Central memory CD4-positive, alpha-beta T cell (primary cell): Measurements from ENCODE around the gene HSPB7.
"Not testable (repeated sequence)": the region's sequence is repeated elsewhere in the genome, so short reads cannot be mapped to it uniquely, and the experiment has no call there.

Source experiments
- DNase-seq: peaks from one replicate; pipeline ENCODE4 v3.0.0; 2022

Gene HSPB7

GRCh38 chr1:16050328-16050727 lies 32.5 kb upstream of the HSPB7 start:
- DNase-seq = no peak

GRCh38 chr1:16048573-16049189 lies 30.8 kb upstream of the HSPB7 start:
- no peak for DNase-seq

GRCh38 chr1:16047791-16048475 lies 30.1 kb upstream of the HSPB7 start:
- no peak for DNase-seq

GRCh38 chr1:16046842-16047241 lies 29.0 kb upstream of the HSPB7 start:
- DNase-seq = no peak

- DNase-seq = no peak
Observed at GRCh38 chr1:16043950-16044349, 26.1 kb upstream of the HSPB7 start.

- DNase-seq = no peak
Observed at GRCh38 chr1:16043521-16043920, 25.7 kb upstream of the HSPB7 start, which contains the start of gene CLCNKB. Gene CLCNKB (plus strand): TSS chr1:16043782. CDS start chr1:16044493, 711 bp downstream.

- not testable (repeated sequence) for DNase-seq
Observed at GRCh38 chr1:16042654-16043053, 24.8 kb upstream of the HSPB7 start.

- no peak for DNase-seq
Observed at GRCh38 chr1:16042096-16042495, 24.3 kb upstream of the HSPB7 start.

- no peak for DNase-seq
Observed at GRCh38 chr1:16041200-16041599, 23.4 kb upstream of the HSPB7 start.

GRCh38 chr1:16039871-16040270 lies 22.0 kb upstream of the HSPB7 start:
- DNase-seq = not testable (repeated sequence)

GRCh38 chr1:16038620-16038912 lies 20.7 kb upstream of the HSPB7 start:
- no peak for DNase-seq

GRCh38 chr1:16036461-16036860 lies 18.6 kb upstream of the HSPB7 start:
- DNase-seq = not testable (repeated sequence)

GRCh38 chr1:16033103-16033632 lies 15.3 kb upstream of the HSPB7 start:
- DNase-seq = not testable (repeated sequence)

GRCh38 chr1:16032388-16033102 lies 14.7 kb upstream of the HSPB7 start:
- peak; percentile 13 for DNase-seq

- DNase-seq = no peak
Observed at GRCh38 chr1:16031551-16031950, 13.7 kb upstream of the HSPB7 start.

- no peak for DNase-seq
Observed at GRCh38 chr1:16029288-16029687, 11.4 kb upstream of the HSPB7 start.

- DNase-seq = not testable (repeated sequence)
Observed at GRCh38 chr1:16029003-16029268, 11.1 kb upstream of the HSPB7 start.

- no peak for DNase-seq
Observed at GRCh38 chr1:16028237-16029002, 10.6 kb upstream of the HSPB7 start.

- DNase-seq = no peak
Observed at GRCh38 chr1:16026723-16027484, 9.1 kb upstream of the HSPB7 start.

- DNase-seq = not testable (repeated sequence)
Observed at GRCh38 chr1:16026302-16026701, 8.5 kb upstream of the HSPB7 start.

- DNase-seq = no peak
Observed at GRCh38 chr1:16023050-16023653, 5.3 kb upstream of the HSPB7 start.

- no peak for DNase-seq
Observed at GRCh38 chr1:16022393-16022792, 4.5 kb upstream of the HSPB7 start.
